C4-2B (cell line): ENCODE results near the gene DNAJA2.
A peak's percentile ranks its signal among the peaks of the same experiment; 100 is the strongest.
"Not testable (repeated sequence)": the region's sequence is repeated elsewhere in the genome, so short reads cannot be mapped to it uniquely, and the experiment has no call there.

Experiments
- H3K27ac ChIP-seq: fragments of 450-650 bp; 2 replicates; pipeline ENCODE4 v1.5.1; 2017
- CTCF ChIP-seq: fragments of 450-650 bp; conservative IDR thresholded peaks from 2 replicates; pipeline ENCODE4 v1.5.1; 2017; ENCODE audit warnings: mild to moderate bottlenecking
- ZFX ChIP-seq: fragments of 450-650 bp; IDR thresholded peaks from 2 replicates; pipeline ENCODE4 v1.6.1; 2017

Gene DNAJA2

GRCh38 chr16:46947900-46948547, 25.4 kb downstream of the DNAJA2 start:
- no peak overlapping the region for H3K27ac ChIP-seq
- TF ChIP-seq ZFX (no peak), CTCF (peak; percentile 77)

GRCh38 chr16:46944713-46945112, 28.8 kb downstream of the DNAJA2 start:
- H3K27ac ChIP-seq: not testable (repeated sequence)

- TF ChIP-seq ZFX (no peak), CTCF (no peak)
- H3K27ac ChIP-seq: no peak overlapping the region
These were observed 35.9 kb downstream of the DNAJA2 start for GRCh38 chr16:46937536-46937935.

- TF ChIP-seq CTCF: no peak
- no peak for TF ChIP-seq ZFX
- no peak overlapping the region for H3K27ac ChIP-seq
These were observed 40.7 kb downstream of the DNAJA2 start for GRCh38 chr16:46932802-46933201.

- TF ChIP-seq CTCF: no peak
- TF ChIP-seq ZFX: no peak
- H3K27ac ChIP-seq: peak overlapping the region; percentile 37; the same call in 1 of the 2 replicates
These were observed 42.6 kb downstream of the DNAJA2 start for GRCh38 chr16:46930861-46931260.

GRCh38 chr16:46929378-46930332, 43.8 kb downstream of the DNAJA2 start:
- TF ChIP-seq CTCF: peak; percentile 94
- no peak for TF ChIP-seq ZFX
- peak overlapping the region; percentile 57 for H3K27ac ChIP-seq

GRCh38 chr16:46928811-46929210, 44.7 kb downstream of the DNAJA2 start:
- H3K27ac ChIP-seq: no peak overlapping the region
- no peak for TF ChIP-seq CTCF
- no peak for TF ChIP-seq ZFX
